ENCODE measurements around the gene ARL3.

ARL3 gene

GRCh38 chr10:102712843-102713538, 1.2 kb downstream of the ARL3 start:
- Histone ChIP-seq H2AFZ (ENCODE audit: low read depth, low read length) (no peak overlapping the region), H3K27ac (ENCODE audit: low read length, poor library complexity, severe bottlenecking) (peak overlapping the region; percentile 92), H3K36me3 (ENCODE audit: control insufficient read depth in 1 of 2, insufficient read depth in 2 of 2, low read depth in 1 of 2, low read length in 2 of 2) (peaks cover 0 to 6% of the 10 kb centered on the region in 2 experiments), H3K23ac (ENCODE audit: low read length in 2 of 2) (no peak overlapping the region), H3K4ac (ENCODE audit: low read depth in 1 of 2, low read length in 2 of 2) (peak overlapping the region in 1 of 2 experiments; percentile 95), H3K27me3 (ENCODE audit: control insufficient read depth in 1 of 2, insufficient read depth in 1 of 2, low read length in 2 of 2) (no peaks in the 10 kb centered on the region), H2AK5ac (ENCODE audit: low read length, severe bottlenecking) (no peak overlapping the region), H3K4me3 (ENCODE audit: insufficient read depth in 1 of 2, low read depth in 1 of 2, low read length in 2 of 2) (peak overlapping the region; percentile 84 to 91), H4K8ac (ENCODE audit: low read length) (no peak overlapping the region), H3K9me3 (ENCODE audit: control insufficient read depth, low read length) (no peaks in the 10 kb centered on the region), H2BK5ac (ENCODE audit: low read depth, low read length, poor library complexity, severe bottlenecking) (no peak overlapping the region), H2BK120ac (ENCODE audit: low read depth, low read length) (no peak overlapping the region), H3K4me2 (ENCODE audit: low read length, poor library complexity, severe bottlenecking) (peak overlapping the region; percentile 68), H4K91ac (ENCODE audit: low read length) (no peak overlapping the region), H3K18ac (ENCODE audit: low read depth in 1 of 2, low read length in 2 of 2) (peak overlapping the region; percentile 91 to 98), H3K79me1 (replicated peaks; ENCODE audit: low read length, poor library complexity, severe bottlenecking) (peaks cover 16% of the 10 kb centered on the region), H3K9ac (ENCODE audit: low read length) (peak overlapping the region; percentile 96), H2BK12ac (ENCODE audit: low read length in 2 of 2) (no peak overlapping the region), H2BK15ac (ENCODE audit: low read depth, poor library complexity, severe bottlenecking) (no peak overlapping the region), H3K14ac (ENCODE audit: low read length in 2 of 2) (no peak overlapping the region), H3K4me1 (ENCODE audit: control insufficient read depth, insufficient read depth, low read depth, low read length) (peaks cover 11% of the 10 kb centered on the region)
- 5% methylated on average over 5 of the region's 8 CpGs for WGBS
- DNase-seq: no peak

DNA sequence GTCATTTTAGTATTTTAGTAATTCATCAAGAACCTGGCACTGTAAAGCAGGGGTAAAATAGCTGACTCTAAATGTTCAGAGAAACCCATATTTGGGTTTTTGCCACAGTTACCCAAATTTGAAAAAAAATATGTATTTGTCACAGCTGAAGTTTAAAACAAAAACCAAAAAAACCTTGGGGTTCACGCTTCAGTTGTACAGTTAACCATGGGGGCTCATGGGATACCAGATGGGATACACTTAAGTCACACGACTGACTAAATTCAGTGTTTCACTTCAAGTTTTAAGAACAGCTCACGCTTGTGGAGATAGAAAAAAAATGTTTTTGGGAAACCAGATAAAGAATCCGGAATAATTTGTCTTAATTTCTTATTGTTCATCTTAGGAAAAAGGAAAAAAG, 2.1 kb downstream of the ARL3 start:
- H3K36me3 ChIP-seq (ENCODE audit: control insufficient read depth in 1 of 2, insufficient read depth in 2 of 2, low read depth in 1 of 2, low read length in 2 of 2): no peaks in the 10 kb centered on the region
- H3K23ac ChIP-seq (ENCODE audit: low read length in 2 of 2): no peak overlapping the region
- H3K4me1 ChIP-seq (ENCODE audit: control insufficient read depth, insufficient read depth, low read depth, low read length): peaks cover 10% of the 10 kb centered on the region
- 97% methylated on average over 2 of the region's 4 CpGs for WGBS
- peak overlapping the region in 1 of 2 experiments; percentile 91 for H3K4me3 ChIP-seq (ENCODE audit: insufficient read depth in 1 of 2, low read depth in 1 of 2, low read length in 2 of 2)
- no peak overlapping the region for H4K8ac ChIP-seq (ENCODE audit: low read length)
- H2BK12ac ChIP-seq (ENCODE audit: low read length in 2 of 2): no peak overlapping the region
- H2AFZ ChIP-seq (ENCODE audit: low read depth, low read length): no peak overlapping the region
- H3K79me1 ChIP-seq (replicated peaks; ENCODE audit: low read length, poor library complexity, severe bottlenecking): peaks cover 13% of the 10 kb centered on the region
- H4K91ac ChIP-seq (ENCODE audit: low read length): no peak overlapping the region
- H2BK15ac ChIP-seq (ENCODE audit: low read depth, poor library complexity, severe bottlenecking): no peak overlapping the region
- peak overlapping the region; percentile 34 for H3K4me2 ChIP-seq (ENCODE audit: low read length, poor library complexity, severe bottlenecking)
- H3K14ac ChIP-seq (ENCODE audit: low read length in 2 of 2): no peak overlapping the region
- peak overlapping the region; percentile 59 for H2AK5ac ChIP-seq (ENCODE audit: low read length, severe bottlenecking)
- peak overlapping the region in 1 of 2 experiments; percentile 62 for H3K18ac ChIP-seq (ENCODE audit: low read depth in 1 of 2, low read length in 2 of 2)
- H2BK120ac ChIP-seq (ENCODE audit: low read depth, low read length): no peak overlapping the region
- H3K27ac ChIP-seq (ENCODE audit: low read length, poor library complexity, severe bottlenecking): no peak overlapping the region
- DNase-seq: no peak
- H3K27me3 ChIP-seq (ENCODE audit: control insufficient read depth in 1 of 2, insufficient read depth in 1 of 2, low read length in 2 of 2): no peaks in the 10 kb centered on the region
- no peak overlapping the region for H2BK5ac ChIP-seq (ENCODE audit: low read depth, low read length, poor library complexity, severe bottlenecking)
- peak overlapping the region in 1 of 2 experiments; percentile 75 for H3K4ac ChIP-seq (ENCODE audit: low read depth in 1 of 2, low read length in 2 of 2)
- H3K9ac ChIP-seq (ENCODE audit: low read length): peak overlapping the region; percentile 96
- H3K9me3 ChIP-seq (ENCODE audit: control insufficient read depth, low read length): no peaks in the 10 kb centered on the region

- Histone ChIP-seq H3K9ac (ENCODE audit: low read length) (no peak overlapping the region), H3K27me3 (ENCODE audit: control insufficient read depth in 1 of 2, insufficient read depth in 1 of 2, low read length in 2 of 2) (no peaks in the 10 kb centered on the region), H2BK120ac (ENCODE audit: low read depth, low read length) (no peak overlapping the region), H2BK12ac (ENCODE audit: low read length in 2 of 2) (no peak overlapping the region), H3K4me2 (ENCODE audit: low read length, poor library complexity, severe bottlenecking) (no peak overlapping the region), H3K4ac (ENCODE audit: low read depth in 1 of 2, low read length in 2 of 2) (no peak overlapping the region), H3K4me1 (ENCODE audit: control insufficient read depth, insufficient read depth, low read depth, low read length) (peaks cover 11% of the 10 kb centered on the region), H3K23ac (ENCODE audit: low read length in 2 of 2) (no peak overlapping the region), H3K9me3 (ENCODE audit: control insufficient read depth, low read length) (no peaks in the 10 kb centered on the region), H2BK15ac (ENCODE audit: low read depth, poor library complexity, severe bottlenecking) (no peak overlapping the region), H3K79me1 (replicated peaks; ENCODE audit: low read length, poor library complexity, severe bottlenecking) (peaks cover 6% of the 10 kb centered on the region), H4K91ac (ENCODE audit: low read length) (no peak overlapping the region), H2AFZ (ENCODE audit: low read depth, low read length) (no peak overlapping the region), H3K4me3 (ENCODE audit: insufficient read depth in 1 of 2, low read depth in 1 of 2, low read length in 2 of 2) (no peak overlapping the region), H3K27ac (ENCODE audit: low read length, poor library complexity, severe bottlenecking) (peak overlapping the region; percentile 80), H4K8ac (ENCODE audit: low read length) (no peak overlapping the region), H3K36me3 (ENCODE audit: control insufficient read depth in 1 of 2, insufficient read depth in 2 of 2, low read depth in 1 of 2, low read length in 2 of 2) (no peaks in the 10 kb centered on the region), H3K14ac (ENCODE audit: low read length in 2 of 2) (no peak overlapping the region), H2BK5ac (ENCODE audit: low read depth, low read length, poor library complexity, severe bottlenecking) (no peak overlapping the region), H3K18ac (ENCODE audit: low read depth in 1 of 2, low read length in 2 of 2) (no peak overlapping the region), H2AK5ac (ENCODE audit: low read length, severe bottlenecking) (peak overlapping the region; percentile 45)
- no CpG with 5 or more reads among the region's 4 CpGs for WGBS
- DNase-seq: peak; percentile 92
Measured at GRCh38 chr10:102710609-102711008, 3.6 kb downstream of the ARL3 start.

DNA sequence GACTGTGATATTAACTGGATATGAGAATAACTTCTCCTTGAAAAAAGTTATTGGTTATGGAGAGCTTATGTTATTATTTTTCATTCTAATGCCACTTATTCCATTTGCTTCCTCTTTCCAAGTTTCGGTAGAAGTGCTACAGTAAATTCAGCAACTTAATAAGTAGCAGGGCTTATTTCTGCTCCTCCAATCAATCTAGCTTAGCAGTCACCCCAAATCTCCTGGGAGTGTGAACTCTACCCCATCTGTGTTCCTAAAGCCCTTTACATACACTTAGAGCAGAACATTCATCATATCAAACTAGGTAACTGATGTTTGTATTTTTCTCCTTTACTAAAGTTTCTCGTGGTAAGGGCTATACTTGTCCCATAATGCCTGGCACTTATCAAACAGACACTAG, 8.7 kb downstream of the ARL3 start:
- no peaks in the 10 kb centered on the region for H3K27me3 ChIP-seq (ENCODE audit: control insufficient read depth in 1 of 2, insufficient read depth in 1 of 2, low read length in 2 of 2)
- no peak overlapping the region for H3K4me2 ChIP-seq (ENCODE audit: low read length, poor library complexity, severe bottlenecking)
- H3K18ac ChIP-seq (ENCODE audit: low read depth in 1 of 2, low read length in 2 of 2): no peak overlapping the region
- H2BK12ac ChIP-seq (ENCODE audit: low read length in 2 of 2): no peak overlapping the region
- H3K4ac ChIP-seq (ENCODE audit: low read depth in 1 of 2, low read length in 2 of 2): no peak overlapping the region
- H2BK120ac ChIP-seq (ENCODE audit: low read depth, low read length): no peak overlapping the region
- H3K4me3 ChIP-seq (ENCODE audit: insufficient read depth in 1 of 2, low read depth in 1 of 2, low read length in 2 of 2): no peak overlapping the region
- H3K9ac ChIP-seq (ENCODE audit: low read length): no peak overlapping the region
- peaks cover 4% of the 10 kb centered on the region for H3K79me1 ChIP-seq (replicated peaks; ENCODE audit: low read length, poor library complexity, severe bottlenecking)
- no peaks in the 10 kb centered on the region for H3K9me3 ChIP-seq (ENCODE audit: control insufficient read depth, low read length)
- H2BK5ac ChIP-seq (ENCODE audit: low read depth, low read length, poor library complexity, severe bottlenecking): peak overlapping the region; percentile 49
- H3K23ac ChIP-seq (ENCODE audit: low read length in 2 of 2): no peak overlapping the region
- no peak overlapping the region for H4K8ac ChIP-seq (ENCODE audit: low read length)
- H2AK5ac ChIP-seq (ENCODE audit: low read length, severe bottlenecking): peak overlapping the region; percentile 7
- peaks cover 19% of the 10 kb centered on the region for H3K4me1 ChIP-seq (ENCODE audit: control insufficient read depth, insufficient read depth, low read depth, low read length)
- WGBS: 80% methylated on average over 2 of the region's 2 CpGs
- no peak overlapping the region for H2AFZ ChIP-seq (ENCODE audit: low read depth, low read length)
- no peak for DNase-seq
- H3K14ac ChIP-seq (ENCODE audit: low read length in 2 of 2): no peak overlapping the region
- peaks cover 0 to 7% of the 10 kb centered on the region in 2 experiments for H3K36me3 ChIP-seq (ENCODE audit: control insufficient read depth in 1 of 2, insufficient read depth in 2 of 2, low read depth in 1 of 2, low read length in 2 of 2)
- no peak overlapping the region for H2BK15ac ChIP-seq (ENCODE audit: low read depth, poor library complexity, severe bottlenecking)
- peak overlapping the region; percentile 90 for H3K27ac ChIP-seq (ENCODE audit: low read length, poor library complexity, severe bottlenecking)
- no peak overlapping the region for H4K91ac ChIP-seq (ENCODE audit: low read length)
